ELR (cell line): ENCODE measurements around the gene UPK3A.
A peak's percentile ranks its signal among the peaks of the same experiment; 100 is the strongest.
"Not testable (repeated sequence)": the region's sequence is repeated elsewhere in the genome, so short reads cannot be mapped to it uniquely, and the experiment has no call there.

Experiments used
- DNase-seq: peaks from one replicate; pipeline ENCODE4 v3.0.0-alpha.2; 2015; ENCODE audit warnings: low read depth

UPK3A gene

DNA sequence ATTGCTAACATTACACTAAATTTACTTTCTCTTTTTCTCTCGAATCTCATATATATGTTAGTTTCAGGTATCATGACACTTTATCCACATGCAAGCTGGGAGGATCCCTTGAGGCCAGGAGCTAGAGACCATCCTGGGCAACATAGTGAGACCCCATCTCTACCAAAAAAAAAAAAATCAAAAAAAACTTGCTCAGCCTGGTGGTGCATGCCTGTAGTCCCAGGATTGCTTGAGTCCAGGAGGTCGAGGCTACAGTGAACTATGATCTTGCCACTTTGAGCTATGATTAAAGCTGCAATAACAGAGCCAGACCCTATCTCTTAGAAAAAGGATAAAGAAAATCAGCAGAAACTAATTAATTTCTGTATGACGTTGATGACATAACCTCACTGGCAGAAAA lies 3.7 kb upstream of the UPK3A start:
- DNase-seq = no peak

DNA sequence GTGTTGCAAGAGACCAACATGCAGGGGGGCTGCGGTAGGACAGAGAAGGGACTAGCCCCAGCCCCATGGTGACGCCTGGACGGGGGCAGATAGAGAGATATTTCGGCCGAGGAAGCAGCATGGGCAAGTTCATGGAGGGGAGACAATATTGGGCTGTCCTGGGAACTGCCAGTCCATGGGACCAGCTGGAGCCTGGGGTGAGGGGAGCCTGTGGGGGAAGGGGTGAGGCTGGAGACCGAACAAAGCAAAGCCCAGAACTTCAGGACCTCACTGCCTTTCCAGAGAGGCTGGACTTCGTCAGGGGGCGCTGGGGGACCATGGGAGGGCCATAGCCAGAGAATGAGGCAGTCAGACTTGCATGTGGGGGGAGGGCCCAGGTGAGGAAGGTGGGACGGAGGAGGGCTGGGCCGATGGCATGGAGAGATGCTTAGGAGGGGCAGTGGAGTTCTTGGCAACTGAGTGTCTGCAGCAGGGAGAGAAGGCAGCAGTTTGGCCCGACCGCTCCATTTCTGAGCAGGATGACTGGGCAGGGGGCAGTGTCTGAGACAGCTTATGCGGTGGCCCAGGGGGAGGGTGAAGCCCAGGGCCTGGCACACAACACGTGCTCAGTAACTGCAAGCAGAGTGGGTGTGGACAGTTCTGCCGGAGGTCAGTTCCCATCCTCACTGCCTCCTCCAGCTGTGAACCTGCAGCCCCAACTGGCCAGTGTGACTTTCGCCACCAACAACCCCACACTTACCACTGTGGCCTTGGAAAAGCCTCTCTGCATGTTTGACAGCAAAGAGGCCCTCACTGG lies 712 bp downstream of the UPK3A start:
- DNase-seq = no peak

- no peak for DNase-seq
These were observed 2.3 kb downstream of the UPK3A start for GRCh38 chr22:45286854-45287551.

DNA sequence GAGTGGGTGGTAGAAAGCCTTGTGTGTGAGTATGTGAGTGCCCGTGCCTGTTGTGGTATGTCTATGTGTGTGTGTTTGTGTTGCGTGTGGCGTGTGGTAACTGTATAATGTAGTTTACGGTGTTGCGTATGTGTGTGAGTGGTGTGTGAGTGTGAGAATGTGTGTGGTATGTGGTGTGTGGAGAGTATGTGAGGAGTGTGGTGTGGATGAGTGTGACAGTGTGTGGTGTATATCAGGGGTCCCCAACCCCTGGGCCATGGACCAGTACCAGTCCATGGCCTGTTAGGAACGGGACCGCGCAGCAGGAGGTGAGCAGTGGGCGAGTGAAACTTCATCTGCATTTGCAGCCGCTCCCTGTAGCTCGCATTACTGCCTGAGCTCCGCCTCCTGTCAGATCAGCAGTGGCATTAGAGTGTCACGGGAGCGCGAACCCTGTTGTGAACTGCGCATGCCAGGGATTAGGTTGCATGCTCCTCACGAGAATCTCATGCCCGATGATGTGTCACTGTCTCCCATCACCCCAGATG lies 5.7 kb downstream of the UPK3A start:
- peak; percentile 60 for DNase-seq

DNA sequence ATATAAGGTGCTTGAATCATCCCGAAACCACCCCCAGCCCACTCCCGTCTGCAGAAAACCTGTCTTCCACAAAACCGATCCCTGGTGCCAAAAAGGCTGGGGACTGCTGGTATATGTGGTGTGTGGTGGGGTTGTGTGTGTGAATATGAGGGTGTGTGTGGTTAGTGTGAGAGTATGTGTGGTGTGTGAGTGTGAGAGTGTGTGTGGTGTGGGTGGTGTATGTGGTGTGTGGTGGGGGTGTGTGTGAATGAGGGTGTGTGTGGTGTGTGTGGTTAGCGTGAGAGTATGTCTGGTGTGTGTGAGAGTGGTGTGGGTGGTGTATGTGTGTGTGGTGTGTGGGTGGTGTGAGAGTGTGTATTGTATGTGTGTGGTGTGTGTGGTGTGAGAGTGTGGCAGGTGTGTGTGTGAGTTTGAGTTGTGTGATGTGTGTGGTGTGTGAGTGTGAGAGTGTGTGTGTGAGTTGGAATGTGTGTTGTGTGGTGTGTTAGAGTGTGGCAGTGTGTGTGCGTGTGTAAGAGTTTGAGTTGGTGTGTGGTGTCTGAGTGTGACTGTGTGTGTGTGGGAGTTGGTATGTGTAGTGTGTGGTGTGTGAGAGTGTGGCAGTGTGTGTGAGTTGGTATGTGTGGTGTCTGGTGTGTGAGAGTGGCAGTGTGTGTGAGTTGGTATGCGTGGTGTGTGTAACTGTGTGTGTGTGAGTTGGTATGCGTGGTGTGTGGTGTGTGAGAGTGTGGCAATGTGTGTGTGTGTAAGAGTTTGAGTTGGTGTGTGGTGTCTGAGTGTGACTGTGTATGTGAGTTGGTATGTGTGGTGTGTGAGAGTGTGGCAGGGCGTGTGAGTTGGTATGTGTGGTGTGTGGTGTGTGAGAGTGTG lies 6.5 kb downstream of the UPK3A start:
- DNase-seq = no peak

DNA sequence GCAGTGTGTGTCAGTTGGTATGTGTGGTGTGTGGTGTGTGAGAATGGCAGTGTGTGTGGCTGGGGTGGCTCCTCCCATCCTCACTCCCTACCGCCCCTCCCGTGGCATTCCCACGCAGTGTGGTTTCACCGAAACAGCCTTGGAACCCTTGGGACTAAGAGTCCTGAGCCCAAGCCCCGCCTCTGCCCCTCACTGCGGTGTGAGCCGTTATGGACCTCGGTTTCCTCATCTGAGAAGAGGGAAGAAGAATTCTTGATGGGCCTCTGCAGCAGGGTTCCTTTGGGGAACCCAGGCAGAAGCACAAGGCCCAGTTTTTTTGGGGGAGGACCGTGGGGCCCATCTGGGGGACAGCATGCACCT lies 7.2 kb downstream of the UPK3A start:
- DNase-seq = no peak

DNA sequence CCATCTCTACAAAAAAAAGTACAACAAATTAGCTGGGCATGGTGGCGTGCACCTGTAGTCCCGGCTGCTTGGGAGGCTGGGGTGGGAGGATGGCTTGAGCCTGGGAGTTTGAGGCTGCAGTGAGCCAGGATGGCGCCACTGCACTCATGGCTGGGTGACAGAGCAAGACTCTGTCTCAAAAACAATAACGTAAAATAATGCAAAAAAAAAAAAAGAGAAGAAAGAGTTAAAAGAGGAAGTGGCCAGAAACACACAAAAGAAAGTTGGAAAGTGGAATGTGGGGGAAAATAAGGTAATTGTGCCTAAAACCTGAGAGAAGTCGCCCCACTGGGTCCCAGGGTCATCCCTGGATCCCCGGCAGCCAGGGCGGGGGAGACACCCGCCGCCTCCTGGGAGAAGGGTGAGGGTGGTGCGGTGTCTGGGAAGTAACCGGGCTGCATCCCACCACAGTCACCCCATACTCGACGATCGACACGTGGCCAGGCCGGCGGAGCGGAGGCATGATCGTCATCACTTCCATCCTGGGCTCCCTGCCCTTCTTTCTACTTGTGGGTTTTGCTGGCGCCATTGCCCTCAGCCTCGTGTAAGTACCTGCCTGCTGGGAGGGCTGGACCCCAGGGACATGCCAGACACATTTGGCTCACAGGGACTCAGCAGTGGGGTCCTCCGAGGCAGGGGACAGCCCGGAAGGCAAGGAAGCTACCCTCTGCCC lies 8.1 kb downstream of the UPK3A start:
- no peak for DNase-seq

DNA sequence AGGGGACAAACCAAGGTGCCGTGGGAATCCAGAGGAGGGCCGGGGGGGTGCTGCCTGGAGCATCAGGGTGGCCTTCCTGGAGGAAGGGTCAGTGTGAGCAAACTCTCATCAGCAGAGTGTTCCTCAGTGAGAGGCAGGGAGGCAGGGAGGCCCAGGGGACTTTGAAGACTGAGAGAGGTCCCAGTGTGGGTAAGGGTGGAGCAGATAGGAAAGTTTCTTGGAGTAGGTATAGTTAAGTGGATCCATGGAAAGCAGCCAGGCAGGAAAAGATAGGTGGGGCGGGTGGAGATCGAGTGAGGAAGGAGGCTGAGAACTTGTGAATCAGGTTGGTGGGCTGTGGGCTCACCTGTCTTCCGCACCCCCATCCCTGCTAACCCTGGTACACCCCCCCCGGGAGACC lies 9.3 kb downstream of the UPK3A start:
- no peak for DNase-seq

GRCh38 chr22:45295004-45295403 lies 10.3 kb downstream of the UPK3A start:
- not testable (repeated sequence) for DNase-seq

GRCh38 chr22:45295492-45295891 lies 10.7 kb downstream of the UPK3A start:
- no peak for DNase-seq

GRCh38 chr22:45296628-45297297 lies 12.0 kb downstream of the UPK3A start:
- no peak for DNase-seq

DNA sequence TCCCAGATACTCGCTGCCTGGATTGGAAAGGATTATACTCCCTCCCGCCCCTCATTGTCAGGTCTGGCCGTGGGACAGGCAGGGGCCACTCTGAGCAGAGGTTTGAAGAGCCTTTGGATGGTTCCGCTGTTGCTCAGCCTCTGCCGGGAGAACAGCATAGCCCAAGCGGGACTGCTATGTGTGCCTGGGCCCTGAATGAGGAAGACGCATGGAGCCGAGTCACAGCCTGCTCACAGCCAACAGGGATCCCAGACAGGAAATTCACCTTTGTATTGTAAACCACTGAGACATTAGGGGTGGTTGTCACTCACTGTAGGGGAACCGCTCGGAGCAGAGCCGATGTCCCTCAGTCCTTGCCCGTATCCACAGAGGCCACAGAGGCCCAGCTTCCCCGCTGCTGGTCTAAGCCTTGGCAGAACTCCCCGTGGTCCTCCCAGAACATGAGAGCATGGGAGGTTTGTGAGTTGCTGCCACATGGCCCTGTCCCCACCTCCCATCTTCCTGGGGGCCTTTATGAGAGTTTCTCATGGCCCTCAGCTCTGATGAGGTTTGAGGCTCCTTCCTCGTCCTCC lies 14.3 kb downstream of the UPK3A start:
- DNase-seq = no peak

DNA sequence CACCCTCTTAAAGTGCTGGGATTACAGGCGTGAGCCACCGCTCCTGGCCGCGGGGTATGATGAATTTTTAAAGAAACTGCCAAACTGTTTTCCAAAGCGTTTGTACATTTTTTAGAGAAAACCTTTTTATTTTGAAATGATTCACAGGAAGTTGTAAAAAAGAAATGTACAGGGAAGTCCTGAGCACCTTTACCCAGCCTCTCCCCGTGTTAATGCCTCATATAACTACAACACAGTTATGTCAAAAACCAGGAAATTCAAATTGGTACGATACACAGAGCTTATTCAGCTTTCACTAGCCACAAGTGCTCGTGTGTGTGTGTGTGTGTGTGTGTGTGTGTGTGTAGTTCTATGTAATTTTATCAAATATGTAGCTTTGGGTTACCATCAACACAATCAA lies 18.0 kb downstream of the UPK3A start:
- no peak for DNase-seq

DNA sequence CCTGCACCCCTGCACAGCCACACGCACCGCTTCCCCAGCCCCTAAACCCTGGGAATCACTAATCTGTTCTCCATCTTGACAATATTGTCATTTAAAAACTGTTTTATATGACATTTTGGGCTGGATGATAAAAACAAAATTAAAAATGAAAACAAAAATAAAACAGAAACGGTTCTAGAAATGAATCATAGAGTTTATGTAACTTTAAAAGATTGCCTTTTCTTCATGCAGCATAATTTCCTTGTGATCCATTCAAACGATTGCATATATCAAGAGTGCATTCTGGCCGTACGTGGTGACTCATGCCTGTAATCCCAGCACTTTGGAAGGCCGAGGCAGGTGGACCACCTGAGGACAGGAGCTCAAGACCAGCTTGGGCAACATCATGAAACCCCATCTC lies 18.4 kb downstream of the UPK3A start:
- no peak for DNase-seq

GRCh38 chr22:45304971-45305370 lies 20.2 kb downstream of the UPK3A start:
- DNase-seq = no peak

DNA sequence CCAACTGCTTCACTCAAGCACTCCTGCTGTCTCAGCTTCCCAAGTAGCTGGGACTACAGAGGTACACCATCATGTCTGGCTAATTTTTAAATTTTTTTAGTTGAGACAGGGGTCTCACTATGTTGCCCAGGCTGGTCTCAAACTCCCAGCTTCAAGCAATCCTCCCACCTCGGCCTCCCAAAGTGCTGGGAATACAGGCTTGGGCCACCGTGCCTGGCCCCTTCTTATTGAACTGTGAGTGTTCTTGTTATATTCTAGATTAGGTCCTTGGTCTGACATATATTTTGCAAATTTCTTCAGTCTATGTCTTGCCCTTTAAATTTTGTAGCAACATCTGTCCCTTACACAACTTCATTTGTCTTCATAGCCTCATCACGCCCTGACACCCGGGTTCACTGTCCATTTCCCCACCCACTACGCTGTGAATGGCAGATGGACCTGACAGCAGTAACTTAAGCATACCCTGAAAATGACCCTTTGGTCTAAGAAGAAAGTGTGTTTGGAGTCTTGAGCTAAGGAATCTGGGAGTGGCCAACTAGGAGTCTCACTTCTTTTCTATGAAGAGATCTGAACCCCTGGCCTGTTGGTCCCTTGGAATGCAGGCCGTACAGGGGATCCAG lies 20.8 kb downstream of the UPK3A start:
- no peak for DNase-seq

- DNase-seq = no peak
These were observed 21.4 kb downstream of the UPK3A start for GRCh38 chr22:45306139-45306538.

GRCh38 chr22:45308391-45308956 lies 23.7 kb downstream of the UPK3A start:
- no peak for DNase-seq

GRCh38 chr22:45308957-45309421 lies 24.2 kb downstream of the UPK3A start:
- DNase-seq = no peak
